Endothelial cell (in vitro differentiated cells): ENCODE results near the gene NR2E1. TPM values are rescaled to one million over a fixed set of nuclear protein-coding genes. Genes with fewer than 3 reads are reported as not detected.

Source experiments
- DNase-seq: peaks from one replicate; pipeline ENCODE4 v3.0.0; 2021; ENCODE audit warnings: low spot score
- H3K27ac Mint-ChIP-seq: one replicate; pipeline ENCODE4 v1.8.0; 2021; ENCODE audit warnings: mixed read lengths, inconsistent platforms; ENCODE audit not compliant: unreplicated experiment
- H3K27me3 Mint-ChIP-seq: one replicate; pipeline ENCODE4 v1.8.0; 2021; ENCODE audit warnings: mild to moderate bottlenecking, moderate library complexity, mixed read lengths, inconsistent platforms; ENCODE audit not compliant: unreplicated experiment
- H3K36me3 Mint-ChIP-seq: one replicate; pipeline ENCODE4 v1.8.0; 2021; ENCODE audit warnings: mild to moderate bottlenecking, low read depth, mixed read lengths, inconsistent platforms; ENCODE audit not compliant: unreplicated experiment
- H3K4me1 Mint-ChIP-seq: one replicate; pipeline ENCODE4 v1.8.0; 2021; ENCODE audit warnings: mild to moderate bottlenecking, mixed read lengths, inconsistent platforms; ENCODE audit not compliant: unreplicated experiment
- H3K4me3 Mint-ChIP-seq: one replicate; pipeline ENCODE4 v1.8.0; 2021; ENCODE audit warnings: mild to moderate bottlenecking, mixed read lengths, inconsistent platforms; ENCODE audit not compliant: unreplicated experiment
- H3K9me3 Mint-ChIP-seq: one replicate; pipeline ENCODE4 v1.8.0; 2021; ENCODE audit warnings: mixed read lengths, inconsistent platforms; ENCODE audit not compliant: unreplicated experiment
- total RNA-seq: library from RNA; stranded (reverse); fragmentation: NEBNext Ultra II Directional; extraction: Animal tissue kit (Norgen Biotek cat#: 25700); gene quantifications from one replicate; pipeline ENCODE4 v1.2.1, GENCODE V29; 2021; ENCODE audit not compliant: unreplicated experiment
- TF ChIP-seq, protein P1 (sequence below): fragments of 200-600 bp; sonication (generic); IDR thresholded peaks from one replicate; pipeline ENCODE4 v1.5.0; 2021; ENCODE audit warnings: antibody characterized with exemption; ENCODE audit not compliant: unreplicated experiment

The NR2E1 gene
- total RNA-seq, 1 donor from 2014 or later = not detected

DNA sequence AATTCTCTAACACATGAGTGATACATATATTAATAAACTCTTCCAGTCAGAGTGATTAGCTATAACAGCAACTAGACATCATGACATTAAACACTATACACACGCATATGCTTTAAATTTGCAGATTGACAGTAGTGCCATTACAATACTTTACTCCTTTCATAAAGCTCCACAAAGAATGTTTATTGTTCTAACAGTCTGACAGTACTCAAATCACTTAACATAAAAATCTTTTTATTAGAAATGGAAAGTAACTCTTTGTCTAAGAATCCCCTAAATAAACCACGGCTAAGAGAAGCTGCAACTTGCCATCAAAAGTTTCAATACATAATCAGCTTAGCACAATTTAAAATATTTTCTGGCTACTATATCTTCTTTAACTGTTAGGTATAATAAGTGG lies 71.0 kb downstream of the NR2E1 start:
- H3K27me3 Mint-ChIP-seq = no peaks in the 10 kb centered on the region
- no peak for DNase-seq
- H3K4me1 Mint-ChIP-seq = no peaks in the 10 kb centered on the region
- H3K36me3 Mint-ChIP-seq = peaks cover 22% of the 10 kb centered on the region
- no peaks in the 10 kb centered on the region for H3K9me3 Mint-ChIP-seq
- no peak overlapping the region for H3K27ac Mint-ChIP-seq
- no peak overlapping the region for H3K4me3 Mint-ChIP-seq
- TF ChIP-seq, protein P1, sequence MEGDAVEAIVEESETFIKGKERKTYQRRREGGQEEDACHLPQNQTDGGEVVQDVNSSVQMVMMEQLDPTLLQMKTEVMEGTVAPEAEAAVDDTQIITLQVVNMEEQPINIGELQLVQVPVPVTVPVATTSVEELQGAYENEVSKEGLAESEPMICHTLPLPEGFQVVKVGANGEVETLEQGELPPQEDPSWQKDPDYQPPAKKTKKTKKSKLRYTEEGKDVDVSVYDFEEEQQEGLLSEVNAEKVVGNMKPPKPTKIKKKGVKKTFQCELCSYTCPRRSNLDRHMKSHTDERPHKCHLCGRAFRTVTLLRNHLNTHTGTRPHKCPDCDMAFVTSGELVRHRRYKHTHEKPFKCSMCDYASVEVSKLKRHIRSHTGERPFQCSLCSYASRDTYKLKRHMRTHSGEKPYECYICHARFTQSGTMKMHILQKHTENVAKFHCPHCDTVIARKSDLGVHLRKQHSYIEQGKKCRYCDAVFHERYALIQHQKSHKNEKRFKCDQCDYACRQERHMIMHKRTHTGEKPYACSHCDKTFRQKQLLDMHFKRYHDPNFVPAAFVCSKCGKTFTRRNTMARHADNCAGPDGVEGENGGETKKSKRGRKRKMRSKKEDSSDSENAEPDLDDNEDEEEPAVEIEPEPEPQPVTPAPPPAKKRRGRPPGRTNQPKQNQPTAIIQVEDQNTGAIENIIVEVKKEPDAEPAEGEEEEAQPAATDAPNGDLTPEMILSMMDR = no peak

DNA sequence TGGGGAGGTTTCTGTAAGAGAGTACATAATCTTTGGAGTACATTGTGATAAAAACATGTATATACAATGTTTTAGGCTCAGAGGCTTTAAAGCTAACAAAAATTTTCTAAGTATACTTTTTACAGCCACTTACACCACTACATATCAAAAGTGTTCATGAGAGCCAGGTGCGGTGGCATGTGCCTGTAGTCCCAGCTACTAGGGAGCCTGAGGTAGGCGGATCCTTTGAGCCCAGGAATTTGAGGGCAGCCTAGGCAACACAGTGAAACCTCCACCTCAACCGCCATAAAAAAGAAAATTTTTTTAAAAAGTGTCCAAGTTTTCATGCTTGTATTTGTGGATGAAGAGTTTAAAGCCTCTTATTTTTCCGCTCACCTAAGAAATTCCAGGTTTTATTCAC lies 72.5 kb downstream of the NR2E1 start:
- no peak overlapping the region for H3K27ac Mint-ChIP-seq
- H3K4me1 Mint-ChIP-seq = no peaks in the 10 kb centered on the region
- TF ChIP-seq, protein P1 = no peak

More for the DNA sequence above, 72.5 kb downstream of the NR2E1 start:
- Mint-ChIP-seq H3K36me3 (peaks cover 33% of the 10 kb centered on the region), H3K9me3 (no peaks in the 10 kb centered on the region), H3K27me3 (no peaks in the 10 kb centered on the region), H3K4me3 (no peak overlapping the region)
- DNase-seq = no peak

Other genes with a start within 250 kb of the NR2E1 start
- gene SEC63, start 207.8 kb upstream of the NR2E1 start, total RNA-seq = 120 TPM
- gene OSTM1, start 91.3 kb upstream of the NR2E1 start, total RNA-seq = 22.7 TPM
- gene SNX3, start 95.0 kb downstream of the NR2E1 start, total RNA-seq = 264 TPM
- 5.7 TPM for gene AFG1L, start 129.0 kb downstream of the NR2E1 start, total RNA-seq